A549 treated with RU486 at 1 μM for 4 hours (cell line): ENCODE data around the gene NEAT1. TPM values are rescaled to one million over a fixed set of nuclear protein-coding genes. Genes with fewer than 3 reads are reported as not detected.

Experiments
- total RNA-seq: library from RNA; stranded (reverse); fragments of 200-300 nt; extraction: Qiagen RNA extraction; gene quantifications from 5 replicates; pipeline ENCODE4 v1.2.3, GENCODE V29; 2022; ENCODE audit warnings: low read depth

NEAT1 gene
- 119 to 272 TPM (median 214 TPM) in 5 replicates for total RNA-seq

GRCh38 chr11:65422633-65423515, at the start of gene NEAT1:
Gene NEAT1, plus strand, starts transcription at chr11:65422798.

GRCh38 chr11:65382033-65382803, 40.4 kb upstream of the NEAT1 start, which contains the start of gene SLC25A45:
Gene SLC25A45, minus strand, starts transcription at chr11:65382646. Its CDS starts 695 bp downstream, at chr11:65381951.

GRCh38 chr11:65386307-65387140, 36.1 kb upstream of the NEAT1 start, which contains the start of gene FRMD8:
Gene FRMD8, plus strand, starts transcription at chr11:65386637. Its CDS starts 400 bp downstream, at chr11:65387037.

Other genes with a start within 250 kb of the NEAT1 start
- gene CAPN1, start 240.9 kb upstream of the NEAT1 start, total RNA-seq, result 90.5 to 114 TPM (median 104 TPM) in 5 replicates
- 13.0 to 21.6 TPM (median 16.9 TPM) in 5 replicates for gene POLA2, start 160.8 kb upstream of the NEAT1 start, total RNA-seq
- gene CDC42EP2, start 107.9 kb upstream of the NEAT1 start, total RNA-seq, result 12.9 to 17.9 TPM (median 15.8 TPM) in 5 replicates
- gene DPF2, start 88.9 kb upstream of the NEAT1 start, total RNA-seq, result 38.9 to 41.1 TPM (median 39.0 TPM) in 5 replicates
- gene TIGD3, start 68.0 kb upstream of the NEAT1 start, total RNA-seq, result 0.58 to 1.2 TPM (median 0.86 TPM) in 5 replicates
- 9.8 to 12.9 TPM (median 10.9 TPM) in 5 replicates for gene SLC25A45, start 40.2 kb upstream of the NEAT1 start, total RNA-seq
- gene FRMD8, start 36.2 kb upstream of the NEAT1 start, total RNA-seq, result 38.6 to 57.7 TPM (median 48.3 TPM) in 5 replicates
- gene MALAT1, start 76.2 kb downstream of the NEAT1 start, total RNA-seq, result 26.0 to 79.2 TPM (median 71.5 TPM) in 5 replicates
- gene SCYL1, start 102.3 kb downstream of the NEAT1 start, total RNA-seq, result 41.8 to 64.0 TPM (median 60.8 TPM) in 5 replicates
- gene LTBP3, start 135.6 kb downstream of the NEAT1 start, total RNA-seq, result 89.5 to 139 TPM (median 115 TPM) in 5 replicates
- gene ZNRD2, start 147.7 kb downstream of the NEAT1 start, total RNA-seq, result 68.9 to 82.1 TPM (median 80.4 TPM) in 5 replicates
- 27.5 to 57.1 TPM (median 48.3 TPM) in 5 replicates for gene FAM89B, start 149.7 kb downstream of the NEAT1 start, total RNA-seq
- 26.8 to 46.1 TPM (median 41.0 TPM) in 5 replicates for gene EHBP1L1, start 153.3 kb downstream of the NEAT1 start, total RNA-seq
- 0.21 to 1.4 TPM (median 0.57 TPM) in 5 replicates for gene KCNK7, start 173.0 kb downstream of the NEAT1 start, total RNA-seq
- 37.5 to 55.8 TPM (median 50.4 TPM) in 5 replicates for gene MAP3K11, start 191.4 kb downstream of the NEAT1 start, total RNA-seq
- gene PCNX3, start 193.0 kb downstream of the NEAT1 start, total RNA-seq, result 24.0 to 39.4 TPM (median 33.5 TPM) in 5 replicates
- 9.2 to 21.6 TPM (median 19.1 TPM) in 5 replicates for gene SIPA1, start 215.3 kb downstream of the NEAT1 start, total RNA-seq
- gene RELA, start 240.1 kb downstream of the NEAT1 start, total RNA-seq, result 68.9 to 82.9 TPM (median 82.0 TPM) in 5 replicates